Liver (tissue), 9 donors: ENCODE results near the gene CDH23. TPM values are rescaled to one million over a fixed set of nuclear protein-coding genes. Genes with fewer than 3 reads are reported as not detected.

Experiments
- DNase-seq: peaks from one replicate; pipeline ENCODE4 v3.0.0-alpha.2; 2017; ENCODE audit warnings: low spot score
- H3K27ac ChIP-seq, 2 donors: one replicate each; pipeline ENCODE4 v1.7.0; 2013; ENCODE audit warnings: inconsistent platforms in 2 of 2, low read length in 2 of 2, control low read depth in 1 of 2, low read depth in 1 of 2, mild to moderate bottlenecking in 1 of 2
- H3K27me3 ChIP-seq, 4 donors: one replicate each; pipeline versions ENCODE4 v1.6.1 to v1.7.0; 2013; ENCODE audit warnings: low read length in 3 of 4, inconsistent platforms in 1 of 4, mild to moderate bottlenecking in 1 of 4, moderate library complexity in 1 of 4; ENCODE audit not compliant: control insufficient read depth in 4 of 4, insufficient read depth in 4 of 4
- H3K36me3 ChIP-seq, 4 donors: one replicate each; pipeline versions ENCODE4 v1.6.1 to v1.7.0; 2013; ENCODE audit warnings: low read length in 3 of 4, mild to moderate bottlenecking in 3 of 4, low read depth in 1 of 4, moderate library complexity in 1 of 4; ENCODE audit not compliant: control insufficient read depth in 4 of 4, insufficient read depth in 3 of 4
- H3K4me1 ChIP-seq, 4 donors: one replicate each; pipeline versions ENCODE4 v1.6.1 to v1.7.0; 2013; ENCODE audit warnings: low read length in 3 of 4, mild to moderate bottlenecking in 3 of 4, moderate library complexity in 1 of 4; ENCODE audit not compliant: control insufficient read depth in 4 of 4, insufficient read depth in 4 of 4
- H3K4me3 ChIP-seq, 3 donors: one replicate each; pipeline versions ENCODE4 v1.6.1 to v1.7.0; 2013; ENCODE audit warnings: low read length in 3 of 3, control low read depth in 1 of 3, low read depth in 1 of 3, mild to moderate bottlenecking in 1 of 3
- H3K9ac ChIP-seq, 2 donors: one replicate each; pipeline ENCODE4 v1.7.0; 2013; ENCODE audit warnings: low read length in 2 of 2, mild to moderate bottlenecking in 2 of 2, moderate library complexity in 2 of 2, control low read depth in 1 of 2, low read depth in 1 of 2
- H3K9me3 ChIP-seq, 4 donors: one replicate each; pipeline versions ENCODE4 v1.6.1 to v1.7.0; 2013; ENCODE audit warnings: low read length in 3 of 4; ENCODE audit not compliant: control insufficient read depth in 4 of 4
- ATF3 ChIP-seq: IDR thresholded peaks from 2 replicates; pipeline ENCODE4 v1.6.1; 2016; ENCODE audit warnings: antibody characterized with exemption
- CTCF ChIP-seq: fragments of 150-350 bp; IDR thresholded peaks from 2 replicates; pipeline ENCODE4 v1.5.1; 2017; ENCODE audit warnings: improper control_type of control experiment, low read depth, low read length; ENCODE audit not compliant: missing input control
- EGR1 ChIP-seq, 2 donors: IDR thresholded peaks; 2 replicates each; pipeline ENCODE4 v1.6.1; 2016 to 2018; ENCODE audit warnings: antibody characterized with exemption in 2 of 2, low read depth in 2 of 2
- FOXA1 ChIP-seq: IDR thresholded peaks from 2 replicates; pipeline ENCODE4 v1.6.1; 2016; ENCODE audit warnings: antibody characterized with exemption
- FOXA2 ChIP-seq: IDR thresholded peaks from 2 replicates; pipeline ENCODE4 v1.6.1; 2016; ENCODE audit warnings: antibody characterized with exemption
- GABPA ChIP-seq, 2 donors: IDR thresholded peaks in 1 of 2; conservative IDR thresholded peaks in 1 of 2; 2 replicates each; pipeline ENCODE4 v1.6.1; 2016; ENCODE audit warnings: antibody characterized with exemption in 2 of 2, mild to moderate bottlenecking in 1 of 2, moderate library complexity in 1 of 2
- HNF4A ChIP-seq, 2 donors: conservative IDR thresholded peaks; 2 replicates each; pipeline ENCODE4 v1.6.1; 2016; ENCODE audit warnings: antibody characterized with exemption in 2 of 2, mild to moderate bottlenecking in 2 of 2
- HNF4G ChIP-seq: IDR thresholded peaks from 2 replicates; pipeline ENCODE4 v1.6.1; 2016; ENCODE audit warnings: antibody characterized with exemption
- JUND ChIP-seq, 2 donors: IDR thresholded peaks; 2 replicates each; pipeline ENCODE4 v1.6.1; 2016; ENCODE audit warnings: antibody characterized with exemption in 2 of 2
- MAX ChIP-seq: IDR thresholded peaks from 2 replicates; pipeline ENCODE4 v1.6.1; 2016; ENCODE audit warnings: antibody characterized with exemption
- NR2F2 ChIP-seq: IDR thresholded peaks from 2 replicates; pipeline ENCODE4 v1.6.1; 2016; ENCODE audit warnings: antibody characterized with exemption
- RAD21 ChIP-seq, 2 donors: IDR thresholded peaks; 2 replicates each; pipeline ENCODE4 v1.6.1; 2016; ENCODE audit warnings: antibody characterized with exemption in 2 of 2, mild to moderate bottlenecking in 2 of 2
- REST ChIP-seq: IDR thresholded peaks from 2 replicates; pipeline ENCODE4 v1.6.1; 2016; ENCODE audit warnings: antibody characterized with exemption, mild to moderate bottlenecking
- RXRA ChIP-seq, 2 donors: IDR thresholded peaks; 2 replicates each; pipeline ENCODE4 v1.6.1; 2017 to 2018; ENCODE audit warnings: antibody characterized with exemption in 2 of 2, mild to moderate bottlenecking in 1 of 2
- SP1 ChIP-seq: IDR thresholded peaks from 2 replicates; pipeline ENCODE4 v1.6.1; 2018; ENCODE audit warnings: antibody characterized with exemption, mild to moderate bottlenecking
- TAF1 ChIP-seq: conservative IDR thresholded peaks from 2 replicates; pipeline ENCODE4 v1.6.1; 2016; ENCODE audit warnings: antibody characterized with exemption, mild to moderate bottlenecking
- YY1 ChIP-seq: IDR thresholded peaks from 2 replicates; pipeline ENCODE4 v1.6.1; 2016; ENCODE audit warnings: antibody characterized with exemption, mild to moderate bottlenecking
- ZBTB33 ChIP-seq: IDR thresholded peaks from 2 replicates; pipeline ENCODE4 v1.6.1; 2016; ENCODE audit warnings: antibody characterized with exemption
- WGBS: extraction: QIAGEN DNeasy Blood & Tissue Kit; methylation state at CpG from one replicate; pipeline ENCODE4 v1.1.7; 2013; 5-methylcytosine and 5-hydroxymethylcytosine counted together
- polyA plus RNA-seq, 2 donors: library from polyadenylated mRNA; stranded (reverse) in 1 of 2; unstranded in 1 of 2; fragments of 200-250 nt in 1 of 2; fragments of >200 nt in 1 of 2; fragmentation: Nextera tagmentation in 1 of 2; extraction: Ambion mirVana in 1 of 2; gene quantifications; one replicate each; pipeline versions ENCODE4 v1.2.1 to v1.2.3, GENCODE V29; 2013 to 2015
- total RNA-seq, 2 donors: library from RNA; depleted of rRNA; stranded (reverse); fragments of >200 nt; gene quantifications; one replicate each; pipeline ENCODE4 v1.2.3, GENCODE V29; 2014
- donor health status: healthy.
- donor health status: healthy.
- donor health status: healthy.
- donor health status: healthy.
- donor health status: healthy.

Gene CDH23
- total and polyA plus RNA-seq, 4 donors: 1.5 to 4.7 (median 3.4) TPM

DNA sequence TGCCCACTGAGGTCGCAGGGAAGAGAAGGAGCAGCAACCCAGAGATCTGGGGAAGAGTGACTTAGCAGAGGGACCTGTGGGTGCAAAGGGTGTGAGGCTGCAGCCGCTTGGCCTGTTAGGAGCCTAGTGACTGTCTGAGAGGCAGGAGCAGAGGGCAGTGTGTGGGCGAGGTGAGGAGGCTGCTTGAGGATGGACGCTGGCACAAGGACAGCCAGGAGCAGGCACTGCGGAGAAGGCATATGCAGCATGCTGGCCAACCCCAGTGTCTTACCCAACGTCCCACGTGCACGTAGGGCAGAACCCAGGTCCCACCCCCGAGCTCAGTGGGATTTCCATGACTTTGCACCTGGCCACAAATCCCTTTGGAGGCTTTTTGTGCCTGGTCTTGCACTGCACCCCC, 268.7 kb downstream of the CDH23 start (continued):
- TF ChIP-seq ZBTB33: no peak
- no peak for TF ChIP-seq YY1
- TF ChIP-seq FOXA2: no peak
- TF ChIP-seq SP1: no peak
- no peak for TF ChIP-seq MAX
- no peak for TF ChIP-seq FOXA1

GRCh38 chr10:71666639-71667386, 270.1 kb downstream of the CDH23 start:
- H3K27me3 ChIP-seq: no peaks in the 10 kb centered on the region
- 83% methylated on average over 18 of the region's 18 CpGs for WGBS
- H3K9ac ChIP-seq: no peak overlapping the region
- H3K4me3 ChIP-seq: no peak overlapping the region
- H3K9me3 ChIP-seq: no peaks in the 10 kb centered on the region
- DNase-seq: no peak
- H3K4me1 ChIP-seq: no peaks in the 10 kb centered on the region
- TF ChIP-seq HNF4A (conservative IDR thresholded peaks at IDR 0.05) (no peak), EGR1 (IDR thresholded peaks at IDR 0.05; ENCODE audit: low read depth in 2 of 2) (no peak), YY1 (no peak), TAF1 (no peak), FOXA1 (no peak), MAX (no peak), NR2F2 (no peak), JUND (IDR thresholded peaks at IDR 0.05) (no peak), REST (no peak), CTCF (no peak), HNF4G (no peak), RXRA (IDR thresholded peaks at IDR 0.05) (no peak), ZBTB33 (no peak), ATF3 (no peak), RAD21 (IDR thresholded peaks at IDR 0.05) (no peak), SP1 (no peak), FOXA2 (no peak), GABPA (IDR thresholded peaks at IDR 0.05 in 1 of 2, conservative IDR thresholded peaks at IDR 0.05 in 1 of 2) (no peak)
- no peaks in the 10 kb centered on the region for H3K36me3 ChIP-seq
- no peak overlapping the region for H3K27ac ChIP-seq
